GM19395 (cell line): ENCODE results near the gene EIF2B2.

Experiments
- ATAC-seq: cut with Tn5 transposase; IDR thresholded peaks from one replicate; pipeline ENCODE4 v1.9.1; 2021; ENCODE audit warnings: mild to moderate bottlenecking, moderate library complexity; ENCODE audit not compliant: unreplicated experiment

The EIF2B2 gene

GRCh38 chr14:75002392-75003249 lies at the start of gene EIF2B2:
EIF2B2 (plus strand) TSS chr14:75002921; CDS start chr14:75002991, 70 bp downstream.
- peak; percentile 97 for ATAC-seq

DNA sequence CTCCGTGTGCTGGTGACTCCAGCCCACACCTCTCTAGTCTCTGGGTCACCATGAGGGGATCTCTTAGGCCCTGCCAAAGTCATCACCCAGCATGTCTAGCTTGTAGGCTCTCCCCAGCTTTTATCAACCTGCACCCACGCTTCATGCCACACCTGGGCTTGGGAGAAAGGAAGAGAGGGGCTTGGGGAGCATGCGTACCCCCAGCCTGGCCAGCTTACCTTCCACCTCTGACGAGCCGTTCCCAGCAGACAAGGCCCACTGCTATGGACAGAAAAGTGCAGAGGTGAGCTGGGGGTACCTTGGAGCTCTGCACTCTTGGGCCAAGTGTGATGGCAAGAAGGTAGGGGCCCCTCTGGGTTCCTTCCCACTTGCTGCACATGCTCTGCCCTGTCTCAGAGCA lies 49.0 kb upstream of the EIF2B2 start:
- no peak for ATAC-seq

GRCh38 chr14:74954232-74954946 lies 48.3 kb upstream of the EIF2B2 start:
- no peak for ATAC-seq

- no peak for ATAC-seq
These were observed 47.8 kb upstream of the EIF2B2 start for GRCh38 chr14:74954947-74955228.

DNA sequence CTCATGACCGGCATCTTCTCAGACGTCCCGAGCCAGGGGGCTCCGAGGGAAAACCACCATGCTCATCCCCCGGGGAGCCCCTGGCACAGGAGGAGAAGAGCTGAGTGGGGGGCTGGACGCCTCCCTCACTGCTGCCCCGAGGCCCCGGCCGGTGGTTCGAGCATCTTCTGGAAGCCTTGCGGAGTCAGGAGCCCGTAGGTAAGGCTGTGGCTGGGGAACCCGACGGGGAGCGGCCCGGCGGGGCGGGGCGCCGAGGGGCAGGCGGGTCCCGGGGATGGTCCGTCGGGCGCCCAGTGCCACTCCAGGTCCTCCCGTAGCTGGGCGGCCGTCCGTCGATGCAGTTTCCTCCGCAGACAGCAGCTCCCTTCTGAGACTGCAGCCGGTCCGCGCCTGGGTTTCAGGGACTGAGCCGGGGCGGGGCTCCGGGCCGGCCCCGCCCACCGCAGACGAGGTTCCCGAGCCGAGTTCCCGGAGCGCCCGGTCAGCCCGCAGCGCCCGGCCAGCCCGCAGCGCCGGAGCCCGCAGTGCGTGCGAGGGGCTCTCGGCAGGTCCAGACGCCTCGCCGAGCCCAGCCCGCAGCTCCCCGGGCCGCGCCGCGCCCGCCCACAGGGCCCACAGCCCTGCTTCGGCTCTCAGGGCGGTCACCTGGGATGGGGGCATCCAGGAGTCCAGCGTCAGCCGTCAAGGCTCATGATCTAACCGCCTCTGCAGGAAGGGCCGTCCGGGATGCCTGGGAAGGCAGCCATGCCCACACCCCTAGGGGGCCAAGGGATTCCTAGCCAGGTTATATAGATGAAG lies 47.3 kb upstream of the EIF2B2 start, which contains the start of gene PGF:
TSS of gene PGF (minus strand) at position 369 of the 798 bp plus-strand sequence. CDS start at position 14, 355 bp downstream.
- ATAC-seq = no peak

GRCh38 chr14:74956027-74956279 lies 46.8 kb upstream of the EIF2B2 start:
- ATAC-seq = no peak

- no peak for ATAC-seq
These were observed 46.2 kb upstream of the EIF2B2 start for GRCh38 chr14:74956280-74957072.

- no peak for ATAC-seq
These were observed 43.0 kb upstream of the EIF2B2 start for GRCh38 chr14:74959596-74960180.

GRCh38 chr14:74960736-74961135 lies 42.0 kb upstream of the EIF2B2 start:
- ATAC-seq = no peak

DNA sequence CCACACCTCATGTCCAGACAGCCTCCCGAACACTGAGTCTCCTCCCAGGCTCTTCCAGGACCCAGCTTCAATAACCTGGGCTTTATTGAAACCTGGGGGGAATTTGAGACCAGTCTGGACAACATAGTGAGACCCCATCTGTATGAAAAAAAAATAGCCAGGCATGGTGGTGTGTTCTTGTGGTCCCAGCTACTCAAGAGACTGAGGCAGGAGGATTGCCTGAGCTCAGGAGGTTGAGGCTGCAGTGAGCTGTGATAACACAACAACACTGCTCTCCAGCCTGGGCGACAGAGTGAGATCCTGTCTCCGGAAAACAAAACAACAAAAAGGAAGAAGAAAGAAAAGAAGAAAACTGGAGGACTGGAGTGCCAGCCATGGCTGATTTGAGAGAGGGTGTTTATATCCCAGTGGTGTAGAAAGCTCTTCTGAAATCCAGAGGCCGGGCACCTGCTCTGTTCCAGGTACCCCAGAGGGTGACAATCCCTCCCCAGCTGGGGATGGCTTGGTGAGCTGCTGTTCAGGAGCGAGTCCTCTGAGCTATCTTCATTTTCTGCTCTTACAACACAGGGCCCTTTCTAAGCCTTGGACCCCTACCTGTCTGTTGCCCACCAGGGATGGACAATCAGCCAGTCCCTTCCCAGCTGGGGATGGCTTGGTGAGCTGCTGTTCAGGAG lies 41.3 kb upstream of the EIF2B2 start:
- no peak for ATAC-seq

GRCh38 chr14:74962046-74962445 lies 40.7 kb upstream of the EIF2B2 start:
- no peak for ATAC-seq

GRCh38 chr14:74962493-74962892 lies 40.2 kb upstream of the EIF2B2 start:
- ATAC-seq = no peak

- ATAC-seq = no peak
These were observed 39.5 kb upstream of the EIF2B2 start for GRCh38 chr14:74963178-74963704.

GRCh38 chr14:74963705-74964271 lies 38.9 kb upstream of the EIF2B2 start:
- ATAC-seq = no peak

GRCh38 chr14:74964787-74965485 lies 37.8 kb upstream of the EIF2B2 start:
- no peak for ATAC-seq

- no peak for ATAC-seq
These were observed 37.1 kb upstream of the EIF2B2 start for GRCh38 chr14:74965486-74966153.

- ATAC-seq = no peak
These were observed 33.9 kb upstream of the EIF2B2 start for GRCh38 chr14:74968811-74969210.

DNA sequence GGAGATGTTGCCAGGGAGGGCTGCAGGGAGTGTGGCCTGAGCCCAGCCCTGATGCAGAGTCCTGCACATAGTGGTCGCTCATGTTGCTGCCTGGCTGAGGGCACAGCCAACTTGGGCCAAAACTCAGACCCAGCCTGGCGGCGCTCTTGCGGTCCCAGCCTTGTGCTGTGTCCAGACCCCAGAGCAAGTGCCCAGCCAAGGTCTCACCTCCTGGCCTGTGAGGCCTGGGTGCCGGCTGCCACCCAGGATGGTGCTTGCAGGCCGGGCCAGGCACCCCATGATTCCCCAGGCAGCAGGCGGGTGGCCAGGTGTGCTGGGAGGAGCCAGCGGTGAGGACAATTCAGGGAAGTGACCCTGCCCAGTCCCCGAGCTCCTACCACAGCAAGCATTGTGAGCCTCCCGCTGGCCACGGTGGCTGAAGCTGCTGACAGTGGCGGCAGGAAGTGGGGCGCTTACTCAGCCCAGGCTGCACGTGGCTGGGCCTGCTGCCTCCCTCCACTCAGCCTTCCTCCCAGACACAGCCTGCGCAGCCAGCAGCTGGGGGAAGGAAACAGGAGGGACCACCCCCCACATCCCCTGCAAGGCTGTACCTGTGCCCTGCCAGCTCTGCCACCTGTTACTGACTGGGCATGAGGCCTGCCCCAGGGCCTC lies 29.6 kb upstream of the EIF2B2 start:
- ATAC-seq = no peak
